GM20000 (cell line): Measurements from ENCODE around the gene PITPNC1.
"Not testable (repeated sequence)": the region's sequence is repeated elsewhere in the genome, so short reads cannot be mapped to it uniquely, and the experiment has no call there.

Source experiments
- DNase-seq: peaks from one replicate; pipeline ENCODE4 v3.0.0; 2012; ENCODE audit warnings: low spot score
- CTCF ChIP-seq: IDR thresholded peaks from 2 replicates; pipeline ENCODE4 v1.5.1; 2012; ENCODE audit warnings: mild to moderate bottlenecking, control low read depth; ENCODE audit errors: extremely low read depth, missing control alignments

Gene PITPNC1

DNA sequence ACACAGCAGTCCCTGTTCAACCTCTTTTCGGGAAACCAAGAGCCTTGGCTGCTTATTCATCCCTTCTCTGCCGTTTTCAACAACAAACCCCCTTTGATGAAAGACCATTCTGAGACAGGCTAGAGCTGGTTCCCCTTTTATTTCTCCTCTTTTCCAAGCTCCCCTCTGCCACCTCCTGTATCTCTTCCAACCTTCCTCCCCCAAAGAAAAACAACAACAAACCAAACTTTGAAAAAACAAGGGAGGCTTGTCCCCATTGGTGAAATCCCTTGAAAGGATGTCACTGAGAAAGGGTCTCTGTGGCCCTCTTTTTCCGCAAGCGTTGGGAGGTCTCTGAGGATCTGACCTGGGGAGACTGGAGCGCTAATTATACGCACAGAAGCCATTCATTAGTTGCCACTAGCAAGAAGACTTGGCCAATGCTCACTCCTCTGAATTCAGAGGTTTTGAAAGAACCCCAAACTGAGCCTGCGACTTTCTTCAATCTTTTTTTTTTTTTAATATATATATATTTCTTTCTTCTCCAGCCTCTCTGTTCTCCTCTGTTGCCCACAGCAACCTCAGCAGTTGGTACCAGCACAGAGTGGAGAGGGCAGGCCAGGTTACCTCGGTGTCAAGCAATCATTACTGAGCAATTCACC is 101.4 kb downstream of the PITPNC1 start:
- no peak for DNase-seq
- TF ChIP-seq CTCF, result no peak

DNA sequence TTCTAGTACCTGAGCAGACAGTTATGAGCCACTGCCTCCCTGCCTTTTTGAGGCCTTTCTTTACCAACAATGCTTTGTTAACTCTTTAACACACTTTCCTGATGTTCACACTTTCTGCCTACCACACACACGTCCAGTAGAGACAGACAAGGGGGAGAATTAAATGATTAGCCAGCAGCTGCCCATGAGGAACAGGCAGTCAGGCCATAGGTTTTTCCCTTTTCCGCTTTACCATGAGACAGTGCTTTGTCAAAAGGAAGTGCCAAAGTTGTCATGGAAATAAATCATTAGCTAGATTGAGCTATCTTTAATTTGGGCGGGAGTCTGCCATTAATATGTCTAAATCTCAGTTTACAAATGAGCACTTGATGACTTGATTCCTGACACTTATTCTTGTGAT is 102.1 kb downstream of the PITPNC1 start:
- no peak for TF ChIP-seq CTCF
- DNase-seq, result no peak

DNA sequence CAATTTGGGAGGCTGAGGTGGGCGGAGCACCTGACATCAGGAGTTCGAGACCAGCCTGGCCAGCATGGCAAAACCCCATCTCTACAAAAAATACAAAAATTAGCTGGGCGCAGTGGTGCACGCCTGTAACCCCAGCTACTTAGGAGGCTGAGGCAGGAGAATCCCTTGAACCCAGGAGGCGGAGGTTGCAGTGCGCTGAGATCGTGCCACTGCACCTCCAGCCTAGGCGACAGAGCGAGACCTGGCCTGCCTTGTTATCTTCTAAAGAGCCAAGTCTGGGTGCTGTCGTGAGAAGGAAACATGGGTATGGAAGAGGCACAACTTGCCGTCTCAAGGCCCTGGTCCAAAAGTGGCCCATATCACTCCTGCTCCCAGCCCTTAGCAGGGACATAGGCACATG is 103.9 kb downstream of the PITPNC1 start:
- not testable (repeated sequence) for DNase-seq

GRCh38 chr17:67481808-67482207 is 104.7 kb downstream of the PITPNC1 start:
- no peak for TF ChIP-seq CTCF
- peak; percentile 25 for DNase-seq

GRCh38 chr17:67482764-67483163 is 105.7 kb downstream of the PITPNC1 start:
- TF ChIP-seq CTCF, result no peak
- no peak for DNase-seq

- no peak for TF ChIP-seq CTCF
- DNase-seq, result no peak
Measured at GRCh38 chr17:67484261-67484660, 107.2 kb downstream of the PITPNC1 start.

DNA sequence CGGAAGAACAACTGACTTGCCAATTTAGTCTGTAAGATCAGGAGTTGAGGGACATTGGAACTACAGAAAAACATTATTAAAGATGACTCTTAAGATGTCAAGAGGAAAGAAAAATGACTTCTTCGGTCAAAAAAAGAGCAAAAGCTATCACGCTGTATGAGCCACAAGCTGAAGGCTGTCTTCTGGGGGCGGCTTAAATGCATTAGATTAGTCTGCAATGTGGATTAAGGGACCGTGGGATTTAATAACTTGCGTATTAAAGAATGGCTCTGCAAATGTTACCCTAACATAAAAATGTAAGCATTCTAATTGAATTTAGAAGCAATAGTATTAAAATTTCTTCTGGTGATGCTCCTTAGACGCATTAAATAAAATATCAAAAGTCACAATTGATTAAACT is 108.6 kb downstream of the PITPNC1 start:
- no peak for DNase-seq
- no peak for TF ChIP-seq CTCF

- no peak for DNase-seq
- no peak for TF ChIP-seq CTCF
Measured at GRCh38 chr17:67487506-67487905, 110.4 kb downstream of the PITPNC1 start.
